PC-9 (cell line): ENCODE data around the gene LDAF1.

ENCODE experiments used
- CTCF ChIP-seq: fragments of 200-600 bp; sonication (generic); conservative IDR thresholded peaks from 2 replicates; pipeline ENCODE4 v1.6.1; 2017; ENCODE audit warnings: mixed run types, antibody characterized with exemption, mild to moderate bottlenecking, moderate library complexity
- EZH2 ChIP-seq: fragments of 200-600 bp; sonication (generic); IDR thresholded peaks from 2 replicates; pipeline ENCODE4 v1.8.0; 2017; ENCODE audit warnings: antibody characterized with exemption, low read depth

GRCh38 chr16:21203155-21203797 is 44.8 kb downstream of the LDAF1 start:
- TF ChIP-seq CTCF (no peak), EZH2 (no peak)
